Bronchial epithelial cell (primary cell): ENCODE measurements around the gene RPL19. TPM values are rescaled to one million over a fixed set of nuclear protein-coding genes. Genes with fewer than 3 reads are reported as not detected.

ENCODE experiments used
- DNase-seq: peaks from one replicate; pipeline ENCODE4 v3.0.0-alpha.2; 2010; ENCODE audit warnings: low read depth
- FAIRE-seq: peaks from 2 replicates; lab custom pipeline; 2011; peaks lifted over from hg19 to GRCh38; lab: Jason Lieb, UNC
- H3K27me3 ChIP-seq: 2 replicates; pipeline ENCODE4 v1.5.1; 2011; ENCODE audit warnings: low read length; ENCODE audit not compliant: control insufficient read depth, insufficient read depth
- H3K36me3 ChIP-seq: 2 replicates; pipeline ENCODE4 v1.5.1; 2011; ENCODE audit warnings: low read length; ENCODE audit not compliant: control insufficient read depth, insufficient read depth
- H3K4me3 ChIP-seq: 2 replicates; pipeline ENCODE4 v1.5.1; 2011; ENCODE audit warnings: mild to moderate bottlenecking, low read depth, low read length, control low read depth
- CTCF ChIP-seq: IDR thresholded peaks from 2 replicates; pipeline ENCODE4 v1.5.1; 2011; ENCODE audit warnings: mild to moderate bottlenecking, moderate library complexity, low read length, control low read depth, inconsistent platforms; ENCODE audit not compliant: insufficient read depth, severe bottlenecking
- total RNA-seq: library from RNA; depleted of rRNA; stranded (reverse); fragments of >200 nt; gene quantifications from 2 replicates; pipeline ENCODE4 v1.2.1, GENCODE V29; 2014

RPL19 gene
- total RNA-seq, 1 donor from 2014 or later = 3,067 TPM

GRCh38 chr17:39224778-39225307 is 24.8 kb downstream of the RPL19 start:
- Histone ChIP-seq H3K4me3 (no peak overlapping the region), H3K27me3 (peaks cover 33% of the 10 kb centered on the region), H3K36me3 (no peaks in the 10 kb centered on the region)
- TF ChIP-seq CTCF = no peak
- no peak for DNase-seq
- no peak for FAIRE-seq

- H3K36me3 ChIP-seq = no peaks in the 10 kb centered on the region
- TF ChIP-seq CTCF = no peak
- FAIRE-seq (no peak), DNase-seq (no peak)
- peaks cover 33% of the 10 kb centered on the region for H3K27me3 ChIP-seq
- H3K4me3 ChIP-seq = no peak within 1 kb of the TSS
Observed at GRCh38 chr17:39225308-39225958, 25.4 kb downstream of the RPL19 start, which contains the start of gene STAC2. Gene STAC2, minus strand, starts transcription at chr17:39225945. Its CDS starts 443 bp downstream, at chr17:39225502.

- Histone ChIP-seq H3K4me3 (no peak overlapping the region), H3K36me3 (no peaks in the 10 kb centered on the region), H3K27me3 (peaks cover 34% of the 10 kb centered on the region)
- FAIRE-seq (no peak), DNase-seq (no peak)
- TF ChIP-seq CTCF = no peak
Observed at GRCh38 chr17:39225959-39226683, 26.0 kb downstream of the RPL19 start.

GRCh38 chr17:39227364-39227919 is 27.4 kb downstream of the RPL19 start:
- H3K36me3 ChIP-seq = no peaks in the 10 kb centered on the region
- peaks cover 37% of the 10 kb centered on the region for H3K27me3 ChIP-seq
- H3K4me3 ChIP-seq = no peak overlapping the region
- DNase-seq = no peak
- FAIRE-seq = no peak
- no peak for TF ChIP-seq CTCF

- peaks cover 26% of the 10 kb centered on the region for H3K27me3 ChIP-seq
- peak; percentile 46 for DNase-seq
- no peak for TF ChIP-seq CTCF
- no peaks in the 10 kb centered on the region for H3K36me3 ChIP-seq
- no peak for FAIRE-seq
- no peak overlapping the region for H3K4me3 ChIP-seq
Observed at GRCh38 chr17:39229274-39229913, 29.3 kb downstream of the RPL19 start.
